ENCODE data around the gene RAB40AL.
"Not testable (repeated sequence)": the region's sequence is repeated elsewhere in the genome, so short reads cannot be mapped to it uniquely, and the experiment has no call there.

RAB40AL gene

DNA sequence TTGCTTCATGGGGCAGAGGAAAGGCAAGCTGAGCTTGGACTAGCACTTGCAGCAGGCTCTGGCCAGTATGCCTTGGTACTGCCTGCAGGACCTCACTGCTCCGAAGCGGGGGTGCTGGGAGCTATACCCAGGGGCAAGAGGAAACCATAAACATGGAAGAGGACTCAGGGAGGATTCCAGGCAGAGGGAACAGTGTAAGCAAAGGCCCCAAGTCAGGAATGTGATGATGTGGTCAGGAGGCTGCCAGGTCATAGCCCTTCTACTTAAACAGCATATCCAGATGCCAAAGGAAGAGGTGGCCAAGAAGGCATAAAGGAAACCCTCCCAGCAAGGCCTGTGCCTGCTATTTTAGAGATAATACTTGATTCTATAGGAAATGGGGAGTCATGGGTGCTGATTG is 31.1 kb downstream of the RAB40AL start:
- no peak overlapping the region for H3K27ac ChIP-seq
- no peak overlapping the region for H3K4me3 ChIP-seq
- TF ChIP-seq, protein P1, sequence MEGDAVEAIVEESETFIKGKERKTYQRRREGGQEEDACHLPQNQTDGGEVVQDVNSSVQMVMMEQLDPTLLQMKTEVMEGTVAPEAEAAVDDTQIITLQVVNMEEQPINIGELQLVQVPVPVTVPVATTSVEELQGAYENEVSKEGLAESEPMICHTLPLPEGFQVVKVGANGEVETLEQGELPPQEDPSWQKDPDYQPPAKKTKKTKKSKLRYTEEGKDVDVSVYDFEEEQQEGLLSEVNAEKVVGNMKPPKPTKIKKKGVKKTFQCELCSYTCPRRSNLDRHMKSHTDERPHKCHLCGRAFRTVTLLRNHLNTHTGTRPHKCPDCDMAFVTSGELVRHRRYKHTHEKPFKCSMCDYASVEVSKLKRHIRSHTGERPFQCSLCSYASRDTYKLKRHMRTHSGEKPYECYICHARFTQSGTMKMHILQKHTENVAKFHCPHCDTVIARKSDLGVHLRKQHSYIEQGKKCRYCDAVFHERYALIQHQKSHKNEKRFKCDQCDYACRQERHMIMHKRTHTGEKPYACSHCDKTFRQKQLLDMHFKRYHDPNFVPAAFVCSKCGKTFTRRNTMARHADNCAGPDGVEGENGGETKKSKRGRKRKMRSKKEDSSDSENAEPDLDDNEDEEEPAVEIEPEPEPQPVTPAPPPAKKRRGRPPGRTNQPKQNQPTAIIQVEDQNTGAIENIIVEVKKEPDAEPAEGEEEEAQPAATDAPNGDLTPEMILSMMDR (IDR thresholded peaks at IDR 0.05) = no peak
- DNase-seq (ENCODE audit: low spot score) = no peak

DNA sequence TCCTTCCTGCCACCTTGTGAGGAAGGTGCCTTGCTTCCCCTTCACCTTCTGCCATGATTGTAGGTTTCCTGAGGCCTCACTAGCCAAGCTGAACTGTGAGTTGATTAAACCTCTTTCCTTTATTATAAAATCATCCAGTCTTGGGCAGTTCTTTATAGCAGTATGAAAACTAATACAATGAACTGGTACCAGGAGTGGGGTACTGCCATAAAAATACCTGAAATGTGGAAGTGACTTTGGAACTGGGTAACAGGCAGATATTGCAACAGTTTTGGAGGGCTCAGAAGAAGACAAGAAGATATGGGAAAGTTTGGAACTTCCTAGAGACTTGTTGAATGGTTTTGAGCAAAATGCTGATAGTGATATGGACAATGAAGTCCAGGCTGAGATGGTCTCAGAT is 34.5 kb downstream of the RAB40AL start:
- not testable (repeated sequence) for H3K4me3 ChIP-seq; DNase-seq (ENCODE audit: low spot score); H3K27ac ChIP-seq

DNA sequence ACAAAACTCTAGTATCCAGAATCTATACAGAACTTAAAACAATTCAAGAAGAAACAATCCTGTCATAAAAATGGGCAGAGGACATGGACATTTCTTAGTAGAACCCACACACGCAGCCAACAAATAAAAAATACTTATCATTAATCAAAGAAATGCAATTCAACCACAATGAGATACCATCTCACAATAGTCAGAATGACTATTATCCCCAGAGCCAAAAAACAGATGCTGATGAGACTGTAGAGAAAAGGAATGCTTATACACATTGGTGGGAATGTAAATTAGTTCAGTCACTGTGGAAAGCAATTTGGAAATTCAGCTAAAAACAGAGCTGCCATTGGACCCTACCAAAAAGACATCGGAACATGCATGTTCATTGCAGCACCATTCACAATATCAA is 37.9 kb downstream of the RAB40AL start:
- Histone ChIP-seq H3K27ac (no peak overlapping the region), H3K4me3 (no peak overlapping the region)
- no peak for DNase-seq (ENCODE audit: low spot score)
- TF ChIP-seq, protein P1 (IDR thresholded peaks at IDR 0.05) = no peak

DNA sequence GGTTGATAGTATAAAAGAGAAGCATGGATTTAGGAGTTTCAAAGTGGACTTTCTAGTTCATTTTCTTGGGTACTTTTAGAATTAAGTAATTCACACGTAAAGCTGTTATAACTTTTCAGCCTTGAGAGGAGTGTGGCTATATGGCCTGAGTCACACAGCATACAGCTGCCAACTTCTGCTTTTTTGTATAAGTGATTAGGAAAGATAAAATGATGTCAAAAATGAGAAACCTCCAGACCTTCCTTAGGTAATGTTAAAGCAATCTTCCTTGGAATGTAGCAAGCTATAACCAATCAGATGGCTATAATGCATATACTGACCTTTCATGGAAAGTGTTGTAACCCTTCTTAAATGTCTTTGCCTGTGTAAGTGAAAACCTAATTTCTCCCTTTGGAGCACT is 39.2 kb downstream of the RAB40AL start:
- Histone ChIP-seq H3K4me3 (no peak overlapping the region), H3K27ac (no peak overlapping the region)
- TF ChIP-seq, protein P1 (IDR thresholded peaks at IDR 0.05) = no peak
- no peak for DNase-seq (ENCODE audit: low spot score)

DNA sequence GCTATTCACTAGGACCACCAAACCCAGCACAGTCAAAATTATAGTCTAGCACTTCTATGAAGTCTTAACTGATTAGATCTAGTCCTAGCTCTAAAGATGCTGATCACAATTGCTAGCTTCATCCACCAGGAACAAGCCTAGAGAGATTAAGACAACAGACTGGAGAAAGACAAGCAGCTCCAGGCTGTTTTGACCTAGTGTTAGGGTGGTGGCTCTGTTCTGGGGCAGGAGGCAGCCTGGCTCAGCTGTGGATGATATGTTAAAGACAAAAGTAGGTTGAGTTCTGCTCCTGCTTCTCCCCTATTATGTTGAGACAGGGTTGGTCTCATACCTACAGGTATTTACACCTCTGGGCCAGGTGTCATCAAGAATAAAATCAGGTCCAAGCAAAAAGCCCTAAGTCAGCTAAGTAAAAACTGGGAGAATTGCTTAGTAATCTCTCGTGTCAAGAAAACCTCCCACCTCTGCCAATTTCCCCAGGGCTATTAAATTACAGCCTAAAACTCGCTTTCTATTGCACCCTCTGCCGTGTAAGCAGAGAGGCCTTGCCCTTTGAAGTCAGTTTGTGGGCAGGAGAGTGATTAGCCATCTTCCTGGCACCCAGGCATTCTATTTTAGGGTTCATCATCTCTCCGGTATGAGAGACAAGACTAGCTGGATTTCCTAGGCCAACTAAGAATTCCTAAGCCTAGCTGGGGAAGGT is 39.9 kb downstream of the RAB40AL start:
- TF ChIP-seq, protein P1 (IDR thresholded peaks at IDR 0.05) = no peak
- no peak for DNase-seq (ENCODE audit: low spot score)
- Histone ChIP-seq H3K27ac (no peak overlapping the region), H3K4me3 (no peak overlapping the region)

DNA sequence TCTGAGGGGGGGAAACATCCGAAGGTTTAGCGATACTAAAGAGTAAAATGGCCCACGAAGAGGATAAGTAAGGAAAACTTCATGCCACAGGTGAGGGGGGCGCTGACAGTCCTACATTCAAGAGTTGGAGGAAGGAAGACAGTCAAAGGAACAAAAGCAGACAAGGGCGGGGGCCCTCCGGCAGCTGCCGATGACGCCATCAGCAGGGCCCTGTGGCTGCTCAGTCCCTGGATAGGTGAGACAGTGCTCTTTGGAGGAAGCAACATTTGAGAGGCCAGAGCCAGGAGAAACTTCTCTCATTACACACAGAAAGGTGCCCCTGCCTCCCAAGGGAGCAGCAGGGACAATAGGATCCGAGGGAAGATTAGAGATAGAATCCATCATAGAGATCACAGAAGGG is 41.5 kb downstream of the RAB40AL start:
- TF ChIP-seq, protein P1 (IDR thresholded peaks at IDR 0.05) = no peak
- no peak for DNase-seq (ENCODE audit: low spot score)
- H3K27ac ChIP-seq = no peak overlapping the region

DNA sequence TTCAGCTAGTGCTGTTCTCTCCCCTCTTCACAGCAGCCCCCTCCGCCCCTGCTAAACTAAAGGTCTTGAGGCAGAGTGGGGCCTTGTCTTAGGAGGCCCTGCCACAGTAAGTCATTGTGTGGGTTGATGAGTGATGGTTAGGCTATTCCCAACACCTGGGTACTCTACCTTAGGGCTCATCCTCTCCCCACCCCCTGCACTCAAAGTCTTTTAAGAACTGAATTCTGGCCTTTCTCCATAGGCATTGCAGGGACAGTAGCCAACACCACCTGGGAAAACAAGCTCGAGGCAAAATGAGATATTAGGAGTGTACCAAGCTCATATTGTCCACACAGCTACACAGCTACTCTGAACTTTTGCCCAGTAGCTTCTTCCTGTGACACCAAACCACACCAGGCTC is 42.5 kb downstream of the RAB40AL start:
- TF ChIP-seq, protein P1 (IDR thresholded peaks at IDR 0.05) = no peak
- Histone ChIP-seq H3K4me3 (no peak overlapping the region), H3K27ac (no peak overlapping the region)
- no peak for DNase-seq (ENCODE audit: low spot score)

More for the DNA sequence above, 41.5 kb downstream of the RAB40AL start:
- no peak overlapping the region for H3K4me3 ChIP-seq
